HepG2 (cell line): ENCODE results near the gene LRRC8C. TPM values are rescaled to one million over a fixed set of nuclear protein-coding genes. Genes with fewer than 3 reads are reported as not detected.

ENCODE experiments used
- ETS1 ChIP-seq: sonication (generic); formaldehyde crosslinking; IDR thresholded peaks from 2 replicates; pipeline ENCODE4 v1.4.0; 2020; ENCODE audit warnings: missing genetic modification reagents
- GZF1 ChIP-seq: sonication (generic); formaldehyde crosslinking; IDR thresholded peaks from 2 replicates; pipeline ENCODE4 v1.5.1; 2020; ENCODE audit warnings: mild to moderate bottlenecking, missing genetic modification reagents
- HDAC1 ChIP-seq: sonication (generic); formaldehyde crosslinking; IDR thresholded peaks from 2 replicates; pipeline ENCODE4 v1.5.1; 2020; ENCODE audit warnings: mild to moderate bottlenecking, missing genetic modification reagents
- HHEX ChIP-seq: IDR thresholded peaks from 2 replicates; pipeline ENCODE4 v1.6.1; 2016; ENCODE audit warnings: control low read depth
- IKZF4 ChIP-seq: sonication (generic); formaldehyde crosslinking; IDR thresholded peaks from 2 replicates; pipeline ENCODE4 v1.5.1; 2020; ENCODE audit warnings: borderline replicate concordance, mild to moderate bottlenecking, low read depth, missing genetic modification reagents; ENCODE audit errors: not compliant biosample characterization
- KLF6 ChIP-seq: IDR thresholded peaks from 2 replicates; pipeline ENCODE4 v1.8.0; 2016; ENCODE audit warnings: missing biosample characterization, missing genetic modification reagents
- MTF2 ChIP-seq: sonication (generic); formaldehyde crosslinking; IDR thresholded peaks from 2 replicates; pipeline ENCODE4 v1.5.0; 2020; ENCODE audit warnings: missing genetic modification reagents, borderline replicate concordance
- NONO ChIP-seq, 2 experiments: fragments of 450-650 bp in 1 of 2; sonication (generic) in 1 of 2; formaldehyde crosslinking in 1 of 2; IDR thresholded peaks in 1 of 2; conservative IDR thresholded peaks in 1 of 2; 2 replicates each; pipeline versions ENCODE4 v1.6.1 to v1.8.0; 2017 to 2022; ENCODE audit warnings: mild to moderate bottlenecking in 1 of 2, missing genetic modification reagents in 1 of 2, moderate library complexity in 1 of 2
- SETDB1 ChIP-seq: sonication (generic); formaldehyde crosslinking; IDR thresholded peaks from 2 replicates; pipeline ENCODE4 v1.5.1; 2020; ENCODE audit warnings: missing genetic modification reagents, mild to moderate bottlenecking, borderline replicate concordance
- SNAI1 ChIP-seq: sonication (generic); formaldehyde crosslinking; IDR thresholded peaks from 2 replicates; pipeline ENCODE4 v1.5.0; 2020; ENCODE audit warnings: mild to moderate bottlenecking, missing genetic modification reagents, borderline replicate concordance
- ZNF224 ChIP-seq: sonication (generic); formaldehyde crosslinking; IDR thresholded peaks from 2 replicates; pipeline ENCODE4 v1.5.0; 2020; ENCODE audit warnings: mild to moderate bottlenecking, missing genetic modification reagents
- ZNF263 ChIP-seq: sonication (generic); formaldehyde crosslinking; IDR thresholded peaks from 2 replicates; pipeline ENCODE4 v1.4.0; 2020; ENCODE audit warnings: missing genetic modification reagents
- ZNF629 ChIP-seq: sonication (generic); formaldehyde crosslinking; conservative IDR thresholded peaks from 2 replicates; pipeline ENCODE4 v1.5.0; 2020; ENCODE audit warnings: missing genetic modification reagents
- polyA plus RNA-seq, 8 experiments: library from polyadenylated mRNA; depleted of rRNA in 3 of 8; stranded (reverse) in 7 of 8; unstranded in 1 of 8; fragments of >200 nt; fragmentation: Illumina TruSeq in 4 of 8; extraction: Trizol in 4 of 8; gene quantifications; 2 replicates each; pipeline versions ENCODE4 v1.2.1 to v1.2.3, GENCODE V29; 2011 to 2016; ENCODE audit warnings: low read depth in 4 of 8, missing spikeins in 1 of 8, mixed read lengths in 1 of 8; ENCODE audit not compliant: insufficient read depth in 1 of 8
- total RNA-seq, 5 experiments: library from RNA; depleted of rRNA; stranded (reverse); fragments of >200 nt; fragmentation: Illumina TruSeq; extraction: Trizol; gene quantifications; 2 replicates each; pipeline ENCODE4 v1.2.3, GENCODE V29; 2016; ENCODE audit warnings: low read depth in 1 of 5
- TF ChIP-seq, protein P1 (sequence below): sonication (generic); formaldehyde crosslinking; IDR thresholded peaks from 2 replicates; pipeline ENCODE4 v1.8.0; 2022; ENCODE audit warnings: mild to moderate bottlenecking, missing genetic modification reagents
- TF ChIP-seq, protein P2 (sequence below): sonication (generic); formaldehyde crosslinking; IDR thresholded peaks from 2 replicates; pipeline ENCODE4 v1.4.0; 2020; ENCODE audit warnings: missing genetic modification reagents

Gene LRRC8C
- total and polyA plus RNA-seq, 2 of the 13 experiments (the other 11 are each of a cell fraction or from before 2014, with no cell fraction given) = 0.22 to 0.32 TPM

DNA sequence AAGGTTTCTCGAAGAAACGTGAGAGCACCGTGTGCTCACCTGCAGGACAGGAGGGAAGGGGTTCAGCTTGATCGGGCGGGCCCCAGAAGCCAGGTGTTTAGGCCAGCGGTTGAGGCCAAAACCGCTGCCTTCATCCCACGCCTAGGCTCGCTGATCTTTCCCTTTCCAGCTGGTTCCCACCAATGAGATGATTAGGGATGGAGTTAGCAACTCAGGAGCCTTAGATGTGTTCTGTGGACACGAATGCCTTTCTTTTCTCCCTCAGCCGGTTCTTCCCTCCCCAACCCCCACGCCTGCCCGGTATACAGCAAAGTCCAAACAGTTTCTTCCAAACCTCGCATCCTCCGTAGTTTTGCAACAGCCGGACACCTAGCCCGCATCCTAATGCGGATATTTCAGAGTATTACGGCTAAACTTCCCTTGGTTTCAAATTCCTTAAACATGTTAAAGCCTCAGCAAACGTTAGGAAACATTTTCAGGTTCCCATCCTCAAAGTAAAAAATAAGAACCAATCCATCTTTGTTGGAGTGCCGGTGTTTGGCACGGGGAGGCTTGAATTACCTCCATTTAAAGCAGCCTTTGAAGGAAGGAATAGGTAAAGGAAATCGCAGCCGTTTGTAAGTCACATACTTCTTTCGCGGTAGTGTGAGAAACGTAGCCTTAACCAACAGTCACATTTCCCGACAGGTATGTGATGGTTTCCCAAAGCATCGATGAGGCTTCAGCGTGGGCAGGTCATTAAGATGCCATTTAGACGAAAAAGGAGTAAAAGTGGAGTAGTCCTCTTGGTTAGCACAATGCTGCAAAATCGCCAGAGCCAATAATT, 1.1 kb downstream of the LRRC8C start (continued):
- TF ChIP-seq, protein P1, sequence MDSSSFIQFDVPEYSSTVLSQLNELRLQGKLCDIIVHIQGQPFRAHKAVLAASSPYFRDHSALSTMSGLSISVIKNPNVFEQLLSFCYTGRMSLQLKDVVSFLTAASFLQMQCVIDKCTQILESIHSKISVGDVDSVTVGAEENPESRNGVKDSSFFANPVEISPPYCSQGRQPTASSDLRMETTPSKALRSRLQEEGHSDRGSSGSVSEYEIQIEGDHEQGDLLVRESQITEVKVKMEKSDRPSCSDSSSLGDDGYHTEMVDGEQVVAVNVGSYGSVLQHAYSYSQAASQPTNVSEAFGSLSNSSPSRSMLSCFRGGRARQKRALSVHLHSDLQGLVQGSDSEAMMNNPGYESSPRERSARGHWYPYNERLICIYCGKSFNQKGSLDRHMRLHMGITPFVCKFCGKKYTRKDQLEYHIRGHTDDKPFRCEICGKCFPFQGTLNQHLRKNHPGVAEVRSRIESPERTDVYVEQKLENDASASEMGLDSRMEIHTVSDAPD = no peak
- no peak for TF ChIP-seq HHEX (CRISPR knock-in tag)
- no peak for TF ChIP-seq NONO (IDR thresholded peaks at IDR 0.05)
- no peak for TF ChIP-seq NONO (CRISPR knock-in tag; conservative IDR thresholded peaks at IDR 0.05)
- no peak for TF ChIP-seq ZNF224 (CRISPR knock-in tag)
- no peak for TF ChIP-seq SETDB1 (CRISPR knock-in tag)
- no peak for TF ChIP-seq MTF2 (CRISPR knock-in tag)
- 0 out of 2 replicates have a peak, but pooled peaks have one; percentile 10 for TF ChIP-seq KLF6 (CRISPR knock-in tag)
- TF ChIP-seq HDAC1 (CRISPR knock-in tag) = no peak
- no peak for TF ChIP-seq ETS1 (CRISPR knock-in tag)
- no peak for TF ChIP-seq ZNF629 (CRISPR knock-in tag)
- no peak for TF ChIP-seq SNAI1 (CRISPR knock-in tag)
- TF ChIP-seq, protein P2, sequence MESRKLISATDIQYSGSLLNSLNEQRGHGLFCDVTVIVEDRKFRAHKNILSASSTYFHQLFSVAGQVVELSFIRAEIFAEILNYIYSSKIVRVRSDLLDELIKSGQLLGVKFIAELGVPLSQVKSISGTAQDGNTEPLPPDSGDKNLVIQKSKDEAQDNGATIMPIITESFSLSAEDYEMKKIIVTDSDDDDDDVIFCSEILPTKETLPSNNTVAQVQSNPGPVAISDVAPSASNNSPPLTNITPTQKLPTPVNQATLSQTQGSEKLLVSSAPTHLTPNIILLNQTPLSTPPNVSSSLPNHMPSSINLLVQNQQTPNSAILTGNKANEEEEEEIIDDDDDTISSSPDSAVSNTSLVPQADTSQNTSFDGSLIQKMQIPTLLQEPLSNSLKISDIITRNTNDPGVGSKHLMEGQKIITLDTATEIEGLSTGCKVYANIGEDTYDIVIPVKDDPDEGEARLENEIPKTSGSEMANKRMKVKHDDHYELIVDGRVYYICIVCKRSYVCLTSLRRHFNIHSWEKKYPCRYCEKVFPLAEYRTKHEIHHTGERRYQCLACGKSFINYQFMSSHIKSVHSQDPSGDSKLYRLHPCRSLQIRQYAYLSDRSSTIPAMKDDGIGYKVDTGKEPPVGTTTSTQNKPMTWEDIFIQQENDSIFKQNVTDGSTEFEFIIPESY = no peak
- TF ChIP-seq GZF1 = peak; percentile 96
- TF ChIP-seq ZNF263 = no peak
- peak; percentile 21 for TF ChIP-seq IKZF4
- TF ChIP-seq, all 625 proteins: peak for 7
